HG03108 (cell line): ENCODE results near the gene GPRC5A.
A peak's percentile ranks its signal among the peaks of the same experiment; 100 is the strongest.

Source experiments
- ATAC-seq: cut with Tn5 transposase; IDR thresholded peaks from one replicate; pipeline ENCODE4 v1.9.1; 2021; ENCODE audit warnings: moderate library complexity; ENCODE audit not compliant: unreplicated experiment

Gene GPRC5A

GRCh38 chr12:12908711-12909110 is 17.3 kb downstream of the GPRC5A start:
- no peak for ATAC-seq

- no peak for ATAC-seq
These were observed 18.0 kb downstream of the GPRC5A start for GRCh38 chr12:12909228-12909994.

- no peak for ATAC-seq
These were observed 18.6 kb downstream of the GPRC5A start for GRCh38 chr12:12909995-12910420.

- ATAC-seq = no peak
These were observed 21.3 kb downstream of the GPRC5A start for GRCh38 chr12:12912711-12913110.

GRCh38 chr12:12915656-12916055 is 24.3 kb downstream of the GPRC5A start:
- ATAC-seq = no peak

GRCh38 chr12:12916135-12916944 is 25.0 kb downstream of the GPRC5A start:
- ATAC-seq = peak; percentile 92

- ATAC-seq = no peak
These were observed 26.2 kb downstream of the GPRC5A start for GRCh38 chr12:12917517-12917916.

GRCh38 chr12:12918781-12919389 is 27.5 kb downstream of the GPRC5A start:
- no peak for ATAC-seq

- no peak for ATAC-seq
These were observed 28.5 kb downstream of the GPRC5A start for GRCh38 chr12:12919666-12920435.

GRCh38 chr12:12922191-12922616 is 30.8 kb downstream of the GPRC5A start:
- no peak for ATAC-seq

- ATAC-seq = no peak
These were observed 31.6 kb downstream of the GPRC5A start for GRCh38 chr12:12922978-12923377.

- no peak for ATAC-seq
These were observed 32.8 kb downstream of the GPRC5A start for GRCh38 chr12:12924169-12924568.

- no peak for ATAC-seq
These were observed 34.0 kb downstream of the GPRC5A start for GRCh38 chr12:12925388-12925787.

GRCh38 chr12:12926571-12927071 is 35.3 kb downstream of the GPRC5A start:
- ATAC-seq = no peak

- no peak for ATAC-seq
These were observed 36.1 kb downstream of the GPRC5A start for GRCh38 chr12:12927211-12928079.

GRCh38 chr12:12929696-12930095 is 38.3 kb downstream of the GPRC5A start:
- ATAC-seq = no peak

GRCh38 chr12:12930633-12931219 is 39.4 kb downstream of the GPRC5A start:
- no peak for ATAC-seq

- ATAC-seq = no peak
These were observed 42.4 kb downstream of the GPRC5A start for GRCh38 chr12:12933742-12934141.

- ATAC-seq = no peak
These were observed 43.2 kb downstream of the GPRC5A start for GRCh38 chr12:12934556-12934955.
